ENCODE measurements around the gene GARIN1A.

The GARIN1A gene

DNA sequence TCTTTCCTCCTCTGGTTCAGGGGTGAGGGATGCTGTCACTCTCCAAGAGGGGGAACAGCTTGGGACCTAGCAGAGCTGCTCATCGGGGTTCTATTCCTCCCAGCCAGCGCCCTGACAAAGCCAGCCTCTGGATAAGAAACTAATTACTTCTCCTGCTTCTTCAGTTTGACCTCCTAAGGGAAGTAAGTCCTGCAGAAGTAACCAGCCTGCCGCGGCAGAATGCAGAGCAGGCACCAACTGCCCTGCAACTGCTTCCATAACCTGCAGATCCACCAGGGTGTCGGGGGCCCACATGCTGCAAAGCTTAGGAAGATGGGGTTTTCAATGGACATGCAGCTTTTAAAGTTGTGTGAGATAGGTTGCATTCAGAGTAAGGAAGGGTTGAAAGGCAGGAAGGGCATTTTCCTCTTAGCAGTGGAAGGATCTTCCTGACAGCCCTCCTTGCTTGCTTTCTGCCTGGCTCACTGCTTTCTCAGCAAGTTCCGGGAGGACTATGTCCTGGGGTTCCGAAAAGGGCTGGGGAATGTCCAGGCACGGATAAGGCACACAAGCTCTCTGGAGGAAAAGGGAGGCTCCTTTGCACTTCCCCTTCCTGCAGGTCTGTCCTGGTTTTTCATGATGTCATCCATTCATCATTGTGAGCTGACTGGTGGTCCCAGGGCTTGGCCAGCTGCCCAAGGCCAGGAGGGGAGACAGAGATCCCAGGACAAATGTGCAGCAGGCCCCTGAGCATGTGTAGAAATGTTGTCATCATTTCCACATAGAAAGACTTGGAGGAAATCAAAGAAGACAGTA, 42.8 kb downstream of the GARIN1A start:
- TF ChIP-seq, protein P1, sequence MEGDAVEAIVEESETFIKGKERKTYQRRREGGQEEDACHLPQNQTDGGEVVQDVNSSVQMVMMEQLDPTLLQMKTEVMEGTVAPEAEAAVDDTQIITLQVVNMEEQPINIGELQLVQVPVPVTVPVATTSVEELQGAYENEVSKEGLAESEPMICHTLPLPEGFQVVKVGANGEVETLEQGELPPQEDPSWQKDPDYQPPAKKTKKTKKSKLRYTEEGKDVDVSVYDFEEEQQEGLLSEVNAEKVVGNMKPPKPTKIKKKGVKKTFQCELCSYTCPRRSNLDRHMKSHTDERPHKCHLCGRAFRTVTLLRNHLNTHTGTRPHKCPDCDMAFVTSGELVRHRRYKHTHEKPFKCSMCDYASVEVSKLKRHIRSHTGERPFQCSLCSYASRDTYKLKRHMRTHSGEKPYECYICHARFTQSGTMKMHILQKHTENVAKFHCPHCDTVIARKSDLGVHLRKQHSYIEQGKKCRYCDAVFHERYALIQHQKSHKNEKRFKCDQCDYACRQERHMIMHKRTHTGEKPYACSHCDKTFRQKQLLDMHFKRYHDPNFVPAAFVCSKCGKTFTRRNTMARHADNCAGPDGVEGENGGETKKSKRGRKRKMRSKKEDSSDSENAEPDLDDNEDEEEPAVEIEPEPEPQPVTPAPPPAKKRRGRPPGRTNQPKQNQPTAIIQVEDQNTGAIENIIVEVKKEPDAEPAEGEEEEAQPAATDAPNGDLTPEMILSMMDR (IDR thresholded peaks at IDR 0.05; ENCODE audit: borderline replicate concordance, insufficient read depth, low read depth, low read length), result no peak

DNA sequence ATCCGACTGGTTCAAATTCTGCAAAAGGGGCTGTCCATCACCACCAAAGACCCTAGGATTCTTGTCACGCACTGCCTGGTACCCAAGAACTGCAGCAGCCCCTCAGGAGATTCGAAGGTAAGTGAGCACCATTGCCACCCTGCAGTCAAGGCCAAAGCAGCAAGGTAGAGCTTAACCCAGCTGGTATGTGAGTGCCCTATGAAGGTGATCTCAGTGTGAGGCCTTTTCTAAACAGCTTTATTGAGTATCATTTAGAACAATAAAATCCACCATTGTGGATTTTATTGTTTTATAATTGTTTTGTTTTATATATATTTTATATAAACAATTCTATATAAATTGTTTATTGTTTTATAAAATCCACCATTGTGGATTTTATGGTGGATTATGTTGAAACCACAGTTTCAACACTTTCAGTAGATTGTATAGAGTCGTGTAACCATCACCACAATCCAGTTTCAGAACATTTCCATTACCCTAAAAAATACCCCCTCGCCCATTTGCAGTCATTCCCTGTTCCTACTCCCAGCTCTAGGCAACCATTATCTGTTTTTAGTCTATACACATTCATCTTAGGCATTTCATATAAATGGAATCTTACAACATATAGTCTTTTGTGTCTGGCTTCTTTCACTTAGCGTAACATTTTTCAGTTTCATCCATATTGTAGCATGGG, 47.0 kb downstream of the GARIN1A start:
- TF ChIP-seq, protein P1 (IDR thresholded peaks at IDR 0.05; ENCODE audit: borderline replicate concordance, insufficient read depth, low read depth, low read length), result no peak
- no peak overlapping the region for H3K4me3 ChIP-seq (ENCODE audit: low read depth, low read length)

More for the DNA sequence above, 42.8 kb downstream of the GARIN1A start:
- H3K4me3 ChIP-seq (ENCODE audit: low read depth, low read length), result no peak overlapping the region

DNA sequence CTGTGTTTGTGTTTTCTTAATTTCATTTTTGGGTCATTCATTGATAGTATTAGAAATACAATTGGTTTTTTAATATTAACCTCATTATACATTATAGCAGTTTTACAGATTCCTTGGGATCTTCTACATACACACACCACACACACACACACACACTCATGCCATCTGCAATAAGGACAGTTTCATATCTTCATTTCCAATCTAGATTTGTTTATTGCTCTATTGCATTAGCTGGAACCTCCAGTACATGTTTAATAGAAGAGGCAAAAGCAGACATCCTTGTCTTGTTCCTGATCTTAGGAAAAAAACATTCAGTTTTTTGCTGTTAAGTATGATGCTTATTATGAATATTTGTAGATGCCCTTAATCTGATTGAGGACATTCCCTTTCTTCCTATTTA, 49.3 kb downstream of the GARIN1A start:
- TF ChIP-seq, protein P1 (IDR thresholded peaks at IDR 0.05; ENCODE audit: borderline replicate concordance, insufficient read depth, low read depth, low read length), result no peak
- H3K4me3 ChIP-seq (ENCODE audit: low read depth, low read length), result no peak overlapping the region

Data from GM12875 (cell line).